ENCODE measurements around the gene IRF2BPL. TPM values are rescaled to one million over a fixed set of nuclear protein-coding genes. Genes with fewer than 3 reads are reported as not detected.

Gene IRF2BPL
- polyA plus RNA-seq, 5 donors: 24.7 to 49.4 (median 31.3) TPM

DNA sequence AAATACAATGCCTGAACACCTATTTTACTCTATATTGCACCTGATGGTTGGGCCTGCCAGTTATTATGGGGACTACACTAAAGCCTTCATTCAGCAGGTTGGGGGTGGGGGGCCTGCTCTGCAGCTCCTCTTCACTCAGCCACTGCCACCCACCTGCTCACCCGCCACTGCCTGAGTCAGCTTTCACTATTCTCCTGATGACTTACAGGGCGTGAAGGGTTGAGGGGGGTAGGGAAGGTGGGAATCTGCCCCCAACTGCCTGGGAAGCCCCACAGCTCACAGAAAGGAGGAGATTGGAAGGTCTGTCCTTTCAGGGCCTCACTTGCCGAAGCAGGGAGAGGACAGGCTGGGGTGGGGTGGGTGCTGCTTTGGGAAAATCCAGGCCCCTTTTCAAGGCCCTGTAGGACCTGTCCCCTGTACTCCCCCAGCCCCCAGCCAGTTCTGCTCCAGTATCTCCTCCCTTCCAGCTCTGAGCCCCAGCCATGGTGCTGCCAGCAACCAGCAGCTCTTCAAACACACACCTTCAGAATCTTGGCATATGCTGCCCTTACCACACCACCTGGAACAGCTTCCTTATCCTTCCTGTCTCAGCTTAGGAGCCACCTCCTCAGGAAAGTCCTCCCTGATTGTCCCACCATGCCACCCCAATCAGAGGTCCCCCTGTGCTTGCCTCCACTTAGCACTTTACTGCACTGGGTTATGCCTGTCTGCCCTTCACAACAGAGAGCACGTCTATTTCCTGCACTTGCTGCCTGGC, 33.1 kb downstream of the IRF2BPL start:
- no peak for DNase-seq

DNA sequence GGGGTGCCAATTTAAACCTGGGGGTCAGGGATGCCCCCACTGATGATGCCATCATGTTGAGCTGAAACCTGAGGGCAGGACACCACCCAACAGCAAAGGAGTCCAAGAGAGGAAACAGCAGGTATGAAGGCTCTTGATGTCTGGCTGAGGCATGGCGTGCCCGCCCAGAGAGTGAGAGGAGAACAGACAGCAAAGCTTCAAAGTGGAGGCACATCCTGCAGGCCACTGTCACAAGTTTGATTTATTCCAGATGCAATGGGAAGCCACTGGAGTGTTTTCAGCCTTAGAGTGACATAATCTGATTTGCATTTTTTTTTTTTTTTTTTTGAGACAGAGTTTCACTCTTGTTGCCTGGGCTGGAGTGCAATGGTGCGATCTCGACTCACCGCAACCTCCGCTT, 34.8 kb downstream of the IRF2BPL start:
- no peak for DNase-seq

GRCh38 chr14:76990084-76990483, 38.4 kb downstream of the IRF2BPL start:
- DNase-seq: no peak

DNA sequence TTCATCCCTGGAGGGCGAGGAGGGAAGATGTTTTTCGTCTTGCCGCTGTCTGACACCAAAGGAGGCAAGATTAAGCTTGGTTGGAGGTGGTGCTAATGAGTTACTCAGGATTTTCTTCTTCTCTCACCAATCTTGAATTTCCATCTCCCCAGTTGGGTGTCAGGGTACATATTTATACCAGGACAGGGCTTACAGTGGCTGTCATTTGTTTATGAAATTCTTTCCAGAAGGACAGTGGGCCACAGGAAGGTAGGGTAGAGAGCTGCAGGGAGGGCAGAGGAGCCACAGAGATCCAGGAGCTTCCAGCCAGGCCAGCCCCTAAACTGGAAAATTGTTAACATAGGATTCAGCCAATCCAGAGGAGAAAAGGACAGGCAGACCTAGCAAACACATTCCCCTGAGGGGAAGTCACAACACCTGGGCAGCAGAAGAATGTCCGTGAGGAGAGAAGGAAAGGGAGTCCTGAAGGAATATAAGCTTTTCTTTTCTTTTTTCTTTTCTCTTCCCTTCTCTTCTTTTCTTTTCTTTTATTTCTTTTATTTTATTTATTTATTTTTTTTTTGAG, 40.5 kb downstream of the IRF2BPL start:
- no peak for DNase-seq

- no peak for DNase-seq
These were observed 42.3 kb downstream of the IRF2BPL start for GRCh38 chr14:76986231-76986565.

DNA sequence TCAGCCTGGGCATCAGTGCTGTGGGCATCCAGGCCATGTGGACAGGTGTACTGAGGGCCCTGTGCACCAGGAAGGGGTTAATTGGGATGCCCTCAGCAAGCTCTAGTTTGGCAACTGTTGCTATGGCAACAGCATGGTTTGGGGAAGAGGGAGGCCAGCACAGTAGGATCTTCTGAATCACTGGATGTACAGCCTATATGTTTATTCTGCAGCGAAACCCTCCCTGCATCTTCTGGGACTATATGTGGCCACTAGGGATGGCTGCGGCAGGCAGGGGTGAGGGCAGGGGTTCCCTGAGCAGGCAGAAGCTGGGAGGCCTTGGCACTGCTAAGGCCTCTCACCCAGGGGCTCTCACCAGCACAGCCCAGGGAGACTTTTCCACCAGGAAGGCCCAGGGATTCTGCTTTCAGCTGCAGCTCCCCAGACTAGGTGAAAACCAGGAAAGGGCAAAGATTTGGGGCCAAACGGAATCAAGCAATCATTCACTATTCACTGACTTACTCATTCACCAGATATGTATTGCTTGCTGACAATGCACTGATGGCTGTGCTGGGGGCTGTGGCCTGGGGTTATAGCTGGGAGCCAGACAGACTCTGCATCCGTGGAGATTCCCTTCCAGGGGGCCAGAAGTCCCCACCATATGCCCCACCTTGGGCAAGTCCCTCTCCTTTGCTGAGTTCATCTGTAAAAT, 42.8 kb downstream of the IRF2BPL start:
- no peak for DNase-seq

DNA sequence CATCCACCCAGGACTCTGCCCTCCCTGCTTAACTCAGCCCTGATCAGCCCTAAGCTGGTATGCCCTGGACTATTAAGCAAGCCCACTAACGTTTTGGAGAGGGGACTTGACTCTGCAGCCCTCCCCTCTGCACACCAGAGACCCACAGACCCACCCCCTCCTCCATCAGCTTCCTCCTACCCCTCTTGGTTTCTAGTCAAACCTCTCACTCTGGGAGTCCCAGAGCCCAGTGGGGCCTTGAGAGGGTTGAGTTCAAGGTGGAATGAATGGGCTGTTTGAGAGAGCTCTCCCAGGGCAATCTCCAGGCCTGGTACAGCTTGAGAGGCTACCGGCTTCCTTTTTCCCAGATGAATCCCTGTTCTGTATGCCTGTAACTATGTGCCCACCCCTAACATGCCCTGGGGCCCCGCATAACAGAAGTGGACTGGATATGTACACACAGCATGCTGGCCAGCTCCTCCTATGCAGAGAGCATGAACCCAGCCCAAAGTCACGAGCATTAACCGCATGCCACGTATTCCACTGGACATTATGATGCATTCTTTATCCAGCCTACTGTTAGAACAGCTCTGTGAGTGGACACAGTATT, 43.6 kb downstream of the IRF2BPL start:
- no peak for DNase-seq

GRCh38 chr14:76984297-76984696, 44.2 kb downstream of the IRF2BPL start:
- DNase-seq: no peak

DNA sequence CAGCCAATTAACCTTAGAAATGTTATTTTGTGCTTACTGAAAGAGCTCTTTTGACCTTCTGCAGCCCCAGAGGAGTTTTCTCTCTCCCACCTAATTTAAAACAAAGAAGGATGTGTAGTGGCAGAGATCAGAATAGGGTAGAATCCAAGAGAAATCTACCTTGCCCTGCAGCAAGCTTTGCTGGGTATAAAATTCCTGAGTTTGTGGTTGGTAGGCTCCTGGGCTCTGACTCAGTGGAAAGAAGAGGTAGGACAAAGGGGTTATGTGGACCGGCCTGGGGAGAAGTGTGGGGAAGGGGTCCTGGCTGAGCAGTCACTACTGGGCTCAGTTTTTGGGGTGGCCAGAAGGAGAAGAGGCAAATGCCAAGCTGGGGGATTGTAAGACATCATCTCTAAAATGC, 46.8 kb downstream of the IRF2BPL start:
- no peak for DNase-seq

GRCh38 chr14:76977793-76978720, 50.5 kb downstream of the IRF2BPL start:
- no peak for DNase-seq

DNA sequence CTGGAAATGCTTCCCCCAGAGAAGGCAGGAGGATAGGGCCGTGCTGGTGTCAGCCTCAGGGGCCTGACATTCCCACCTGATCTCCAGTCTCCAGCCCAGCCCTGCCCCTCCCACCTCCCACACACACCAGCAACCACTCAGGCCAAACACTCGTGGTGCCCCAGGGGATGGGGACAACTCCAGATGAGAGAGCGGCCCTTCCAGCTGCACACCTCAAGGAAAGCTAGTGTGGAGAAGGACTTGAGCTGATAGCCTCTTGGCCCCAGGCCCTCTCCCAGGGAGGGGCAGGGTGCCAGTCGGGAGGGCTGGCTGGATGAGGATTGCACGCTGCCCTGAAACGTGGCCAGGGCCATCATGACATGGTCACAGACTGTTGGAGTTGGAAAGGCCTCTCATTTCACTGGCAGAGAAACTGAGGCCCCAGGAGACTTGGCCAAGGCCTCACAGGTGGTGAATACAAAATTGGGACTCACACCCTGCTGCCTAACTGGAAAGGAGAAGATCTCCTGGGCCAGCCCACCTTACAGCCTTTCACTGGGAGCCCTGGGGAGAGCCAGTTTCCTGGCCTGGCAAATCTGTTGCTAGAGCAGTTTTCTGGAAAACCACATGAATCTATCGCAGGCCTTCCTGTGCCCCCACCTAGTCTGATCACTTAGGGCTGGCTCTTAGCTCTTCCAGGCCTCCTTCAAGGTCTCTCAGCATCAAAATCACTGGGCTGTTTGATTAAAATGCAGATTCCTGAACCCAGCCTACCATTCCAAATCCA, 52.1 kb downstream of the IRF2BPL start:
- DNase-seq: no peak

DNA sequence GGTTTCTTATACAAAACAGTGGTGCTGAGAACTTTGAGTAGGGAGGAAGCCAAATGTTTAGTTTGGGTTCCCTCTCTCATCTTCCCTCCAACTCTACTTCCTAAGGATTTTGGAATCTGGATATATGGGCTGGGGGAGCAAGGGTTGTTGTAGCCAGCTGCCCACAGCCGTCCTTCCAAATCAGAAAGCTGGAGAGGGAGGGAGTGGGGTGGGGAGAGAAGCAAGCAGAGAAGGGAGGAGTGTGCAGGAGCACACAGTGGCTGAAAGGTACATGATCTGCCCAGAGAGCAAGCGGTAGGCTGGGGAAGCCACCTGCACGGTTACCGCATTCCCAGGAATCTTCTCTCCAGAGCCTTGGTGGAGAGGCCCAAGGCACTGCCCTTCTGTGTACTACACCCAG, 52.7 kb downstream of the IRF2BPL start:
- DNase-seq: no peak

GRCh38 chr14:76975051-76975450, 53.5 kb downstream of the IRF2BPL start:
- DNase-seq: no peak

Other genes starting within 250 kb of the IRF2BPL start
- 10 to 100 TPM; 32.7 to 49.7 (median 39.5) TPM for gene ANGEL1, start 215.8 kb downstream of the IRF2BPL start, polyA plus RNA-seq (ENCODE audit: insufficient read depth in 1 of 5, insufficient read length in 5 of 5, low replicate concordance in 1 of 5)
- under 1 TPM; 0.12 to 0.33 (median 0.22) TPM for gene LRRC74A, start 202.3 kb downstream of the IRF2BPL start, polyA plus RNA-seq (ENCODE audit: insufficient read depth in 1 of 5, insufficient read length in 5 of 5, low replicate concordance in 1 of 5)
- gene CIPC, start 69.5 kb upstream of the IRF2BPL start, polyA plus RNA-seq (ENCODE audit: insufficient read depth in 1 of 5, insufficient read length in 5 of 5, low replicate concordance in 1 of 5): 10 to 100 TPM; 19.0 to 26.0 (median 24.6) TPM
- under 1 TPM in 3 of 5 donors, not detected in 2; 0.05 to 0.08 (median 0.06) TPM for gene ZDHHC22, start 113.1 kb upstream of the IRF2BPL start, polyA plus RNA-seq (ENCODE audit: insufficient read depth in 1 of 5, insufficient read length in 5 of 5, low replicate concordance in 1 of 5)
- gene TMEM63C, start 153.1 kb upstream of the IRF2BPL start, polyA plus RNA-seq (ENCODE audit: insufficient read depth in 1 of 5, insufficient read length in 5 of 5, low replicate concordance in 1 of 5): 1 to 10 TPM in 1 of 5 donors, under 1 TPM in 4; 0.29 to 1.2 (median 0.52) TPM
- not detected for gene NGB, start 242.5 kb upstream of the IRF2BPL start, polyA plus RNA-seq (ENCODE audit: insufficient read depth in 1 of 5, insufficient read length in 5 of 5, low replicate concordance in 1 of 5)

All from right lung (tissue), 5 donors.